NCI-H510A (cell line): ENCODE measurements around the gene KRT36.

Experiments used
- DNase-seq: peaks from one replicate; lab custom pipeline; 2025; lab: John Stamatoyannopoulos, UW

KRT36 gene

GRCh38 chr17:41489531-41489930 is at the start of gene KRT36:
KRT36 (minus strand) TSS chr17:41489910; CDS start chr17:41489864, 46 bp downstream.
- no peak for DNase-seq

- no peak for DNase-seq
These were observed 49.4 kb upstream of the KRT36 start for GRCh38 chr17:41539071-41539492.

DNA sequence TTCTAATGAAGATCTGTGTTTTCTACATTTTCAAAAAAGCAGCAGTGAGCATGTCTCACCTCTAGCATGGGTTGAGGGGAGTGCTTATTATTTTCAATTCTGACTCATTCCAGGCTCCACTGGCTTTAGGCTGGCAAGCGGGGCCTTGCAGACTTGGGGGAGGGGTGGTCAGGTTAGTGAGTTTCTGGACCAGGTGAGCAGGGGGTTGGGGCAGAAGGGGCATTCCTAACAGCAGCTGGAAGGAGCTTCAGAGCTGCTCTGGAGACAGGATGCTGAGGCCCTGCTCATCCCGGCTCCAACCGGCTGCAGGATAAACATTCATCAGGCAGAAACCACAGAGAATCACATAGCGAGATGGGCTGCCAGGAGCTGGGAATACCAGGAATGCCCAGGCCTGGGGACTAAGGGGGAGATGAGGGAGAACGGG is 48.9 kb upstream of the KRT36 start:
- no peak for DNase-seq

DNA sequence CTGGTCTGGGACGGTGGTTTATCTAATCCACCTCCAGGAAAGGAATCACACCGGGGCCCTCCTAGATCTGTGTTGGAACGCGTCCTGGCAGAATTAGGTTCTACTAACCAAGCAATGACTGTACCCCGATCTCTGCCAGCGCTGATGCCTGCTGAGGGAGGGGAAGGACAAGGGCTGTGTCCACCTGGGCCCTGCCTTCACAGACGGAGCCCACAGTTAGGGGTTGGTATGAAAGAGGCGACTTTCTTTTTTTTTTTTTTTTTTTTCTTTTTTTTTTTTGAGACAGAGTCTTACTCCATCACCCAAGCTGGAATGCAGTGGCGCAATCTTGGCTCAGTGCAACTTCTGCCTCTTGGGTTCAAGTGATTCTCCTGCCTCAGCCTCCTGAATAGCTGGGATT is 48.3 kb upstream of the KRT36 start:
- no peak for DNase-seq

DNA sequence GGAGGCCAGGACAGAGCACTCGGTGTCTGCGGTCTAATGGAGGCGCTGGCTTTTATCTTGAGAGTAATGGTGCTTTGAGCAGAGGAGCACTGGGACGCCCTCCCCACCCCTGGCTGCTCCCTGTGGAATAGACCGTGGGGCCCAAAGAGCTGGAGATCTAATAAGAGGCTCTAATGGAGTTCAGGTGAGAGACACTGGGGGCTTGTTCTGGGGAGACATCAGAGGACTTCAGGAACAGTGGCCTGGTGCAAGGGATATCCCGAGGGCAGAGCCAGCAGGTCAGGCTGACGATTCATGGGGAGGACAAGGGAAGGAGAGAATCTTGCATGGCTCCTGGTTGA is 47.9 kb upstream of the KRT36 start:
- DNase-seq, result no peak

DNA sequence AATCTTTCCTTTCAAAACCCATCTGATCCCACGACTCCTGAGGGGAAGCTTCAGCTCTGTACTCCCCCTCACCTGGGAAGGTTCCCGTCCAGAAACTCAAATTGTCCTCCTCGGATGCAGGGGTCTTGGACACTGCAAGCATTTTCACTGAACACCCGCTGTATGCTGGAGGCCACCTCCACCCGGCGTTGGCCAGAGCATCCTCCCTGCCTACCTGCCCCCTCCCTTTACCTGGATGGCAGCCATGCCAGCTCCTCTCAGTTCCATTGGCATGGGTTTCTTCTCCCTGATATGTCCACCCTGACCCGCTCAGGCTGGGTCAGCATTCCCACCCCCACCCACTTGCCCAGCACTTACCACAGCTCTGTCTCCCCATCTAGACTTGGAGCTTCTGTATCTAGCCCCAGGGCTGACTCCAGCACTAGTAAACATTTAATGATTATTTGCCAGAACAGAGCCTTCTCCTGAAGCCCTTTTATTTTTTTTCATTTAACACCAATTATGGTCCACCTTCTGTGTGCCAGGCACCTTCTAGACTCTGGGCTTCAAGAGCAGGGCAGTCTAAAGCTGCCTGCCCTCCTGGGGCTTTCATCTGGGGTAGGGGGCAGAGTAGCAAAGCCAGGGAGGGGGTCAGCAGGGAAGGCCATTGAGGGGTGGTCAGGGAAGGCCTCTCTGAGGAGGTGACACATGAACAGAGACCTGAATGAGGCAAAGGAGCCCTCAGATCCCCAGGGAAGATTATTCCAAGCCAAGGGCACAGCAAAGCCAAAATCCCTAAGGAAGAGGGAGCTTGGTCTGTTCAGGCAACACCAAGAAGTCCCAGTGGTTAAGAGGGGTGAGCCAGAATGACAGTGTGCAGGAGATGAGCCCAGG is 47.3 kb upstream of the KRT36 start:
- DNase-seq, result no peak

DNA sequence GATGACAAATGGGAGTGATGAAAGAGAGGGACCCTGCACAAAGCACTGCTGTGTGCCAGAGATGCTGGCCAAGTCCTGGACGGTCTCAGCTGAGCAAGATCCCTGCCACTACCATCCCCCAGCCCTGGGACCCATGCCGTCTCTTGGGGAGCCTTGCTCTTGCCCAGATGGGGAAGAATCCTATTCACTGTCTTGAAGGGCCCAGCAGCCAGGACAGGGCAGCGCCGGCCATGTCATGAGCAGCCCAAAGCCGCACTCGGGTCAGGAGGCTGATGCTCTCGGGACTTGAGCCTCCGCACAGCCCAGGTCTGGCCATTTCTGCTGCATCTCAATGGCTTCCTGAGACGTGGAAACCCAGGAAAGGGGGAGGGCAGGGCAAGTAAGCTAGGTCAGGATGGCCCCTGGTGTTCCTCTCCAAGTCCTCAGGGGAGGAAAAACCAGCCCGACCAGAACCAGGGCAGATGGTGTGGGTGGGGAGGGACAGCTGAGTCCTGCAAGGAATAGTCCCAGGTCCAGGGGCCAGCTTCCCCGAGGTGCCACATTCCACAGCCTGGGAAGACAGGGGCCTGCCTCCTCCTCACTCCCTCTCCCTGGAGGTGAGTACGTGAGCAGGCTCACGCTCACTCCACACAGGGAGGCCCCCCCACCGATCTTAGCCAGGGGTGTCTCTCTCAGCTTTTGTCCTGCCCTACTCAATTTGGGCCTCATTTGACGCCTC is 46.2 kb upstream of the KRT36 start:
- DNase-seq, result no peak

DNA sequence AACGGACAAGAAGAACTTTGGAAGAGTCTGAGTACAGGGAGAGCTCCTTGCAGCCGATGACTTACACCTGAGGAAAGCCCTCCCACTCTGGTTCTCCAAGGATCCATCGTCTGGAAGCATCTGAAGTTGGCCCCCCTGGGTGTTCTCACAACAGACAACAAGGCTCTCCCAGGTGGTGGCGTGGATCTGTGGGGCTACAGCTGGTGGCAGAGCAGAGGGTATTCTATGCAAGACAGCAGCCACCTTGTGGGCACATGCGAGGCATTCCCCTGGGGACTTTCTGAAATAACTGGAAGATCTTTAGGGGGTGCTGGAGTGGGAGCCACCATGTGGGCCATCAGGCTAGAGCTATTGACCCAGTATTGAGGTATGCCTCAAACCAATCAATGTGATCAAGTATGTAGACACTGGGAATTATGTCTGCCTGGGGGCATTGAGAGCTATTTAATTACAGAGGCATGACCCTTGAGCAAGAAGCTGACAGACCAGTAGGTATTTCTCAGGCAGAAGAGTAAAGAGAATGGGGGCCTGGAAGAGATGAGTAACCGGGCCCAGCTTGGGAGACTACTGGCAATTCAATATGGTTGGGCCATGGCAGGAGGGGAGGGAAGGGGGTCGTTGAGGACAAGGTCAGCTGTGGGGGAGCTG is 45.3 kb upstream of the KRT36 start:
- DNase-seq, result no peak

GRCh38 chr17:41533613-41534012 is 43.9 kb upstream of the KRT36 start:
- no peak for DNase-seq

GRCh38 chr17:41532947-41533570 is 43.3 kb upstream of the KRT36 start:
- DNase-seq, result no peak

DNA sequence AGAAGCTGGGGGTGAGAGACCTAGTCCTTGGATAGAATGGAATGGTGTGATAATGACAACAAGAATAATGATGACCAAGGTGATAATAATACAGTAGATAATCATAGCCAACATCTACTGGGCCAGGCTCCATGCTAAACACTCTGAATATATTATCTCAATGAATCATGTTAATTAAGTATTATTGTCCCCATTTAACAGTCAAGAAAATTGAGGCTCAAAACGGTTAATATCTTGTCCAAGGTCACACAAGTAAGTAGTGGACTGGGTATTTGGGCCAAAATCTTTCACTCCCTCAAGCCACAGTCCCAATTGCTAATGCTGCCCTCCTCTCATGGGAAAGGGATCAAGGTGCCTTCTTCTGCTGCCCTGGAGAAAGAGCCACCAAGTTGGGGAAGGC is 42.3 kb upstream of the KRT36 start:
- no peak for DNase-seq

DNA sequence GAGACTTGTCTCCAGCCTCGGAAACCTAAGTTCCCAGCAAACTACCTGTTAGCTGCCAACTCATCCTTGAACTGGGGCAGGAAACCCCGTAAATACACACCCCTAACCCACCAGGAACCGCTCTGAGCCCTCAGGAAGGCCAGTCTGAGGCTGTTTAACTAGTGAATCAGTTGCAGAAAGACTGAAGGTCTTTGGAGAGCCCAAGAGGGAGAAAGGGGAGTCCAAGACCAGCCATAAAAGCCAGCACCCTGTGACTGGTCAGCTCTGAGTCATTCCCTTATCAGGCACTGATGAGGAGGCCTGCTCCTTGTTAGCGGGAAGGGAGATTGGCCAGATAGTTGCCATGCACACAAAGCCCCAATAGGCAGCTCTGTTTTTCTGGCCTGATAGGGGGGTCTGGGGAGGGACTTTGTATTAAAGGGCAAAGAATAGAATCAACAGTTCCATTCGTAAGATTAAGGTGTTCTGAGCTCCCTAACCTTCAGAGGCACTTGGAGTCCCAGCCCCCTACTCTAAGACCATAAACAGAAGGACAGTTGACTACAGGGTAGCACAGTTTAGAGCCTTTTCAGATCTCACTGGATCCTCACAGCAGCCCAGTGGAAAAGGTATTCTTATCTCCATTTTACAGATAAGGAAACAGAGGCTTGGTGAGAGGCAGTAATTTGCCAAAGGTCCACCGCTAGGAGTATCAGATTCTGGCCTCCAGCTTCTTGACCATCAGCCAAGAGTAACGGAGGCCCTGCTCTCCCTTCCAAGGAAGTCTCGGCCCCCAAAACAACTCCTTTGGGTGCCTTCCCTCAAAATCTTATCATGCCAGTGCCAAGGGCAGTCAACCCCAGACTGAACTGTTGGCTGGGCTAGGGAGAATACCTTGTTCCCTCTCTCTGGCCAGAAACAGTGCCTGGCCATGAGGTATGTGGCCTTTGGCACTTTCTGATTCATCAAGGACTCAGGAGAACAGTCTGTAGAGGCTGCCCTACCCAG is 40.6 kb upstream of the KRT36 start:
- DNase-seq, result no peak

DNA sequence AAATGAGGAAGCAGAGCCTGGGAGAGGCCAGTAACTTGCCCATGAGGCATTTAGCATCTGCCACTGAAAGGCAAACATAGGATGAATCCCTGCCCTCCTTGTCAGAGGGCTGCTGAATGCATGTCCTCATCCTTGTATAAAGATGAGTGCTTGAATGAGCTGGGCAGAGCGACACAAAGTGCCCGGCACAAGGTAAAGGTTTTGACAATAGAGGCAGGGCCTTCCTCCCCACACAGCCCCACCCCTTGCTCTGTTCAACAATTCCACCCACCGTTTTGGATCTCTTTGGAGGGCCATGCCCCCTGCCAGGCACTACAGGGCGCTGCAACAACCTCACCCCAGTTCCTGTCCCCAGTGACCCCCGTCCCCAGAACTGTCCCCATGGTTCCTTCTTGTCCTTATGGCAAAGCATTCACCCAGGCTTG is 39.8 kb upstream of the KRT36 start:
- no peak for DNase-seq

DNA sequence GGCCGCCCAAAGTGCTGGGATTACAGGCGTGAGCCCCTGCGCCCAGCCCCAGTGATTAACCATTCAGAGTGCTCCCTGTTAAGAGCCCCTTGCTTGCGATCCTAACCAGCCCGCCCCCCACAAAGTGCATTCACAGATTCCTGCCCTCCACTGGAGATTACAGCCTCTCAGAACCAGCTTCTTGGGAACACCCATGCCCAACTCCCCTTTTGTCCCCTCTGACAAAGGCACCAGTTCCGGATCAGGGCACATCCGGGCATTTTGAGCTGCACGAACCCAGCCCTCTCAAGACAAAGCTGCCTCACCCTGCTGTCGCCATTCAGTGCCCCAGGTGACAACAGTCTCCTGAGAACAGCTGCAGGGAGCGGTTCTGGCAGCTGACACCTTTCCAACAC is 39.2 kb upstream of the KRT36 start:
- DNase-seq, result no peak

DNA sequence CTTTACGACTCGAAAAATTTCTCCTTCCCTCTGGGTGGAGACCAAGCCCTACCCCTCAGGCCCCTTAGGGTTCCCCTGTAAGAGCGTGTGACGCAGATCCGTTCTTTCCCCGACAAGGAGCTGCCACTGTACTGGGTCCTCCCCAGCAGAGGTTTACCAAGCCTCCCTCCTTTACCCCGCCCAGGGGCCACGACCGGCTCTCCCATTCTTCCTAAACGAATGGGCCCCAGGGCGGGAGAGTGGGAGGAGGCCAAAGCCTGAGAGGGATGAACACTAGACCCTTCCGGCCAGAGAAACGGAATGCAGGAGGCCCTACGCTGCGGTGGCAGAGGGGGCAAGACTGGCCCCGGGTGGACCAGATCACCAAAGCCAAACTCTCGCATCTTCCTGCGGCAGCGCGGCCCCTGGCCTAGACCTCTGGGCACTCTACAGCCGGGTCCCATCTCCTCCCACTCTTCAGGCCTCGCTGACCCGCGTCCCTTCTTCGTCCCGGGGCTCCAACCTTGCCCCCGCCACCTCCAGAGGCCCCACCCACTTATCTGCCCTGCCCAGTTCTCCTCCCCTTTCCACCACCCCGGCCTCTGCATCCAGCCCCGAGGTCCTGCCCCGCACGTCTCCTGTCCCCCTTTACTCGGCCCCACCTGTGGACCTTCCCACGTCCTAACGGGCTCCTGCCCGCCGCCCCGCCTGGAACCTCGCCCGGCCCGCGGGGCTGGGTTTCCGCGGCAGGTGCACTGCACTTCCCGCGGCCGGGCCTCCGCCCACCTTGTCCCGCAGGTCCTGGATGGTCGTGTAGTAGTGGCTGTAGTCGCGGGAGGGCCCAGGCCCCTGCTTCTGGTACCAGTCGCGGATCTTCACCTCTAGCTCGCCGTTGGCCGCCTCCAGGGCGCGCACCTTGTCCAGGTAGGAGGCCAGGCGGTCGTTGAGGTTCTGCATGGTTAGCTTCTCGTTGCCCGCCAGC is 37.6 kb upstream of the KRT36 start:
- DNase-seq, result no peak

DNA sequence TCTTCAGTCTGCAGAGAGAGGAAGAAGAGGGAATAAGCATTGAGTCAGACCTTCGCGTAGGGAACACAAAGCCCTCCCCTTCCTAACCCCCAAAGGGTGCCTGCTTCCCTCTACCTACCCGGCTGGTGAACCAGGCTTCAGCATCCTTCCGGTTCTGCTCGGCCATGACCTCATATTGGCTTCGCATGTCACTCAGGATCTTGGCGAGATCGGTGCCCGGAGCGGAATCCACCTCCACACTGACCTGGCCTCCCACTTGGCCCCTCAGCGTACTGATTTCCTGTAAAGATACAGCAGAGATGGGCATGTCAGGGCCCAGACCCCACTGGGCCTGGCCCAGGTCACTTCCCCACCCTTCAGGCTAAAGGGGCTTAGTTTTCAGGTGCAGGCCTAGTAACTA is 34.6 kb upstream of the KRT36 start:
- no peak for DNase-seq

- no peak for DNase-seq
These were observed 34.1 kb upstream of the KRT36 start for GRCh38 chr17:41523787-41524186.

DNA sequence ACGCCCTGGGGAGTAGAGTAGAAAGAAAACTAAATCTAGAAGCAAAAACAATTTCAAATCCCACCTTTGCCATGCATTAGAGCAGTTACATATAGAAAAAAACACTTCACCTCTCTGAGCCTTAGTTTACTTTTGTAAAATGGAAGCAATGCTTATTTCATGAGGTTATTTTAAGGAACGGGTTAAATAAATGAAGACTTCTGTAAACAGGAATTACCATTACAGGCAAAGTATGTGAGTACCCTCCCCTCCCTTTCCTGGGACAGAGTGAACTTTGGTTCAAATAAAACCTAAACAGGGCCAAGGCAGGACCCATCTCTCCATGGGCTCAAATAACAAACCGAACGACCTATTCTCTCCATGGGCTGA is 33.5 kb upstream of the KRT36 start:
- DNase-seq, result no peak

DNA sequence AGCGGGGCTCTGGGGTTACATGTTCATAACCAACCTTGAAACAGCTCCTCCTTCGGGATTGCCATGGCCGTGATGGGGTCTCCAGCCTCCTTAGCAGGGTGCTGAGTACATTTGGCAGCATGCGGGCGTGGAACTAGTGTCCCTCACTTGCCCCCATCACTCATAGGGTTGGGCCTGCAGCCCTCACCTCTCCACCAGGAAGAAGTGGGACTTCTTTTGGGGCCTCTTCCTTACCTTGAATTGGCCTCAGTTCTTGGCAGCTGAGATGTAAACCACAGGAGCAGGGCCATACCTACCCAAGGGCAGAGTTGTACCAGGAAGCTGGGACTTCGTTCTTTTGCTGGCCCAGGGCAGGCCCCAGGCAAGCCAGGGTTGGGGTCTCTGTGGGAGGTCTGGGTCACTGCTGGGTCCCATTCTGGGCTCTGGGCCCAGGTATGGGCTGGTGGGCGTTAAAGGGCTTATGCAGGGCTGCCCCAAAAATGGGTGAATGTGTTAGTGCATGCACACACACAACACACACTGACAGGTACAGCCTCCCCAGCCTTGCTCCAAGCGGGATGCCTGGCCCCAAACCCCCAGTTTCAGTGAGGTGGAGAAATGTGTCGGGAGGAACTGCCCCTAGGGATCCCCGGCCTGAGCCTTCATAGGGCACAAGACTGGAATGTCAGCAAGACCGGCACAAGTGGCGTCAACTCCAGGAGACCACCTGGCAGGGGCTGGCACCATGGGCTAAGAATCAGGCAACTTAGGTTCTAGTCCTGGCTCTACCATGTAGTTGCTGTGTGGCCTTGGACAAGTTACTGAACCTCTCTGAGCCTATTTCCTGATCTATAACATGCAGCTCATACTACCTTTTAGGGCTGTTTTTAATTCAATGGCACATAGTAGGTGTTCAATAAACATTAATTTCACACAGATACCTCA is 32.9 kb upstream of the KRT36 start:
- DNase-seq, result no peak
